Measurements from ENCODE around the gene RAB7B.

DNA sequence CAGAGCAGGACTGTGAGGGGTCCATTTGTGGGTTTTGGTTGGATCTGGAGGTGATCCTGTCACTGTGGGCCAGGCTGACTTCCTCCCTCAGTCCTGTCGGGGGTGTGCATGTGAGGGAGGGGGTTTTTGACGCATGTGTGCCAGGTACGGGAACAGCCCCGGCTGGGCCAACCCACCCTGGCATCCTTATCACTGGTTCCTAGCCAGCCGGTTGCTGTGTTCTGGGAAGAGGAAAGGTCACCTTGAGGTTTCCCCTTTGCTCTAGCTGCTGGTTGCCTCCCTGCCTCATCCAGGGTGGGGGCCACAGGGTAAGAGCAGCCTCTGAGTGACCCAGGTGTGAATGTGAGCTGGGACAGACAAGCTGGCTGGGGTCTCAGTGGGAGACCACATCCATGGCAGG, 62.5 kb downstream of the RAB7B start:
- no peak for TF ChIP-seq REST (IDR thresholded peaks at IDR 0.05; ENCODE audit: insufficient read depth in 1 of 2, low read depth in 2 of 2, low read length in 2 of 2)
- TF ChIP-seq POLR2AphosphoS5 (IDR thresholded peaks at IDR 0.05; ENCODE audit: low read depth, low read length): no peak
- TF ChIP-seq TAF1 (IDR thresholded peaks at IDR 0.05; ENCODE audit: borderline replicate concordance, insufficient read depth, low read length): no peak
- no peak for TF ChIP-seq SIN3A (IDR thresholded peaks at IDR 0.05; ENCODE audit: borderline replicate concordance, insufficient read depth, low read length)
- no peak for TF ChIP-seq FOXP2 (optimal IDR thresholded peaks at IDR 0.05; ENCODE audit: borderline replicate concordance, extremely low read depth, extremely low read length, insufficient read depth)
